GM12878 (cell line): Measurements from ENCODE around the gene SUCO. TPM values are rescaled to one million over a fixed set of nuclear protein-coding genes. Genes with fewer than 3 reads are reported as not detected.

Experiments used
- ATAC-seq: fragments of 200-7000 bp; cut with Tn5 transposase; 3 replicates; pipeline ENCODE4 v1.9.1; 2020; ENCODE audit warnings: mild to moderate bottlenecking, moderate library complexity
- BruUV-seq: library from RNA; stranded (reverse); fragments of 400-500 nt; replicated peaks from 2 replicates; lab custom pipeline; 2021; lab: Mats Ljungman, UMichigan
- CTCF ChIA-PET: fragments of 300-600 bp; sonication (Branson Sonifier 250); formaldehyde crosslinking; extraction: SDS; loops from one replicate; lab custom pipeline; 2021; ENCODE audit warnings: inconsistent platforms; lab: Yijun Ruan, JAX
- POLR2A ChIA-PET: fragments of 350-600 bp; formaldehyde crosslinking; extraction: SDS; loops from one replicate; lab custom pipeline; 2021; ENCODE audit warnings: inconsistent platforms; lab: Charles Lee
- RAD21 ChIA-PET: fragments of 300-600 bp; sonication (Branson Sonifier 250); formaldehyde crosslinking; loops from one replicate; lab custom pipeline; 2023; ENCODE audit warnings: antibody characterized with exemption; ENCODE audit not compliant: unreplicated experiment; lab: Charles Lee
- SMC1A ChIA-PET: fragments of 300-600 bp; sonication (Branson Sonifier 250); formaldehyde crosslinking; loops from one replicate; lab custom pipeline; 2023; ENCODE audit not compliant: unreplicated experiment, uncharacterized antibody; lab: Charles Lee
- DNase-seq: peaks from one replicate; pipeline ENCODE4 v3.0.0-alpha.2; 2011; ENCODE audit warnings: low read depth, low spot score
- FAIRE-seq: peaks from 3 replicates; lab custom pipeline; 2011; peaks lifted over from hg19 to GRCh38; lab: Jason Lieb, UNC
- H2AFZ ChIP-seq: 2 replicates; pipeline ENCODE4 v1.6.0; 2011; ENCODE audit warnings: low read depth, low read length, control low read depth; ENCODE audit not compliant: control insufficient read depth
- H3K27ac ChIP-seq: 2 replicates; pipeline ENCODE4 v1.5.1; 2011; ENCODE audit warnings: control low read depth; ENCODE audit not compliant: control insufficient read depth, insufficient read depth
- H3K27me3 ChIP-seq, 2 experiments: replicated peaks in 1 of 2; 2 replicates each; pipeline versions ENCODE4 v1.6.0 to v1.6.1; 2011; ENCODE audit warnings: low read length in 1 of 2; ENCODE audit not compliant: control insufficient read depth in 2 of 2, insufficient read depth in 2 of 2
- H3K36me3 ChIP-seq, 2 experiments: 2 replicates each; pipeline ENCODE4 v1.5.1; 2011; ENCODE audit warnings: low read length in 1 of 2; ENCODE audit not compliant: control insufficient read depth in 2 of 2, insufficient read depth in 2 of 2
- H3K4me1 ChIP-seq: 2 replicates; pipeline ENCODE4 v1.6.1; 2011; ENCODE audit warnings: mild to moderate bottlenecking, low read length, moderate library complexity, mixed read lengths; ENCODE audit not compliant: control insufficient read depth, insufficient read depth
- H3K4me2 ChIP-seq: 2 replicates; pipeline ENCODE4 v1.6.0; 2011; ENCODE audit warnings: control low read depth; ENCODE audit not compliant: control insufficient read depth, insufficient read depth
- H3K4me3 ChIP-seq: fragments of 200-600 bp; sonication (generic); 2 replicates; pipeline ENCODE4 v1.5.1; 2016
- H3K79me2 ChIP-seq: 2 replicates; pipeline ENCODE4 v1.6.0; 2011; ENCODE audit warnings: low read length; ENCODE audit not compliant: control insufficient read depth, insufficient read depth
- H3K9ac ChIP-seq: 2 replicates; pipeline ENCODE4 v1.8.0; 2011; ENCODE audit warnings: low read length, control low read depth, mixed read lengths; ENCODE audit not compliant: control insufficient read depth, insufficient read depth
- H3K9me3 ChIP-seq: replicated peaks from 3 replicates; pipeline ENCODE4 v1.5.1; 2011; ENCODE audit warnings: mild to moderate bottlenecking, low read length; ENCODE audit not compliant: control insufficient read depth, insufficient read depth
- H4K20me1 ChIP-seq: 2 replicates; pipeline ENCODE4 v1.6.0; 2011; ENCODE audit not compliant: control insufficient read depth, insufficient read depth
- HDAC6 ChIP-seq: fragments of 200-600 bp; sonication (generic); IDR thresholded peaks from one replicate; pipeline ENCODE4 v1.8.0; 2017; ENCODE audit warnings: antibody characterized with exemption; ENCODE audit not compliant: unreplicated experiment
- HDGF ChIP-seq: fragments of 450-650 bp; IDR thresholded peaks from 2 replicates; pipeline ENCODE4 v1.6.1; 2016; ENCODE audit warnings: antibody characterized with exemption
- MEF2A ChIP-seq: IDR thresholded peaks from 2 replicates; pipeline ENCODE4 v1.6.1; 2011; ENCODE audit warnings: low read depth, mild to moderate bottlenecking, low read length, moderate library complexity; ENCODE audit not compliant: insufficient read depth
- MTA2 ChIP-seq: fragments of 450-650 bp; IDR thresholded peaks from 2 replicates; pipeline ENCODE4 v1.6.1; 2016; ENCODE audit warnings: low read depth, mild to moderate bottlenecking, moderate library complexity
- MTA3 ChIP-seq: IDR thresholded peaks from 2 replicates; pipeline ENCODE4 v1.6.1; 2012; ENCODE audit warnings: low read length, inconsistent platforms, borderline replicate concordance
- NFYB ChIP-seq: IDR thresholded peaks from 2 replicates; pipeline ENCODE4 v1.6.1; 2011; ENCODE audit warnings: low read depth, mild to moderate bottlenecking, low read length, improper control_type of control experiment, moderate library complexity; ENCODE audit not compliant: insufficient read depth
- NR2C1 ChIP-seq: fragments of 450-650 bp; IDR thresholded peaks from 2 replicates; pipeline ENCODE4 v1.6.1; 2017; ENCODE audit warnings: antibody characterized with exemption, mild to moderate bottlenecking, moderate library complexity
- NR2F1 ChIP-seq: fragments of 450-650 bp; conservative IDR thresholded peaks from 2 replicates; pipeline ENCODE4 v1.6.1; 2017; ENCODE audit warnings: mild to moderate bottlenecking
- RCOR1 ChIP-seq: conservative IDR thresholded peaks from 2 replicates; pipeline ENCODE4 v1.6.1; 2012; ENCODE audit warnings: low read depth, low read length, improper control_type of control experiment
- ZNF274 ChIP-seq: IDR thresholded peaks from one replicate; pipeline ENCODE4 v1.8.0; 2011; ENCODE audit not compliant: insufficient read length, insufficient read depth
- ZZZ3 ChIP-seq: IDR thresholded peaks from 2 replicates; pipeline ENCODE4 v1.6.1; 2011; ENCODE audit warnings: low read depth; ENCODE audit not compliant: control insufficient read depth, insufficient read length
- WGBS: methylation state at CpG from one replicate; pipeline ENCODE4 v1.1.6; 2016; ENCODE audit warnings: low lambda C conversion rate; ENCODE audit not compliant: insufficient replicate concordance, insufficient coverage; ENCODE audit errors: missing lambda C conversion rate; 5-methylcytosine and 5-hydroxymethylcytosine counted together
- in situ Hi-C: fragments of 300-500 bp; cut with MboI; formaldehyde crosslinking; loops from 9 replicates; pipeline ENCODE4 v1.14.3; 2018; ENCODE audit warnings: mixed read lengths
- intact Hi-C: fragments of 100-400 bp; cut with micrococcal nuclease; formaldehyde crosslinking; loops from one replicate; pipeline ENCODE4 v1.14.2; 2022; ENCODE audit not compliant: unreplicated experiment
- polyA plus RNA-seq, 11 experiments: library from polyadenylated mRNA; depleted of rRNA in 4 of 11; unstranded in 6 of 11; stranded (reverse) in 5 of 11; fragments of >200 nt; fragmentation: Nextera tagmentation in 4 of 11; fragmentation: Illumina TruSeq in 1 of 11; extraction: Ambion mirVana in 4 of 11; extraction: Trizol in 1 of 11; gene quantifications; 1 replicate in 1 of 11; 2 replicates in 10 of 11; pipeline versions ENCODE4 v1.2.1 to v1.2.3, GENCODE V29; 2011 to 2016; ENCODE audit warnings: inconsistent platforms in 2 of 11, missing spikeins in 2 of 11, low read depth in 1 of 11
- total RNA-seq, 4 experiments: library from RNA; depleted of rRNA in 3 of 4; stranded (reverse); fragments of >200 nt in 3 of 4; fragmentation: Illumina TruSeq in 1 of 4; extraction: Trizol in 1 of 4; gene quantifications; 2 replicates each; pipeline versions ENCODE4 v1.2.1 to v1.2.3, GENCODE V29; 2013 to 2021
- TF ChIP-seq, protein P1 (sequence below): IDR thresholded peaks from 2 replicates; pipeline ENCODE4 v1.6.1; 2012; ENCODE audit warnings: improper control_type of control experiment, low read depth, low read length; ENCODE audit not compliant: insufficient replicate concordance

SUCO gene
- total and polyA plus RNA-seq, 10 of the 15 experiments (the other 5 are each of a cell fraction or from before 2014, with no cell fraction given), result 1.7 to 15.3 (median 8.4) TPM

GRCh38 chr1:172600615-172601014 is 67.7 kb downstream of the SUCO start (continued):
- TF ChIP-seq NR2C1, result no peak

GRCh38 chr1:172601046-172601630 is 68.2 kb downstream of the SUCO start:
- ChIA-PET CTCF (no interaction called here), RAD21 (no interaction called here)
- H3K79me2 ChIP-seq, result no peaks in the 10 kb centered on the region
- BruUV-seq, result no TSS peak
- no peaks in the 10 kb centered on the region for H3K4me1 ChIP-seq
- peaks cover 0 to 17% of the 10 kb centered on the region in 2 experiments; a peak in 1 of 4 replicates for H3K36me3 ChIP-seq
- TF ChIP-seq MTA3 (no peak), HDAC6 (no peak), HDGF (no peak), MTA2 (no peak), ZZZ3 (no peak)
- TF ChIP-seq, all 136 proteins: peak for 0
- no peak overlapping the region for H2AFZ ChIP-seq
- no peaks in the 10 kb centered on the region for H4K20me1 ChIP-seq
- H3K27me3 ChIP-seq, result no peaks in the 10 kb centered on the region
- H3K4me3 ChIP-seq, result no peak overlapping the region
- ATAC-seq, result no peak
- ChIA-PET POLR2A (no interaction called here), SMC1A (no interaction called here)
- no peak for DNase-seq
- in situ Hi-C loops (no loop called here), intact Hi-C loops (no loop called here)
- FAIRE-seq, result no peak
- 100% methylated on average over 6 of the region's 6 CpGs for WGBS
- no peak overlapping the region for H3K27ac ChIP-seq
- no peaks in the 10 kb centered on the region for H3K9me3 ChIP-seq
- no peak overlapping the region for H3K4me2 ChIP-seq
- H3K9ac ChIP-seq, result no peak overlapping the region

- ChIA-PET RAD21 (interaction anchor here (0.8 kb wide), 1 partner anchor 117 kb away, joined by 3 read pairs; no protein-coding TSS in a partner anchor), SMC1A (no interaction called here), POLR2A (no interaction called here), CTCF (no interaction called here)
- Histone ChIP-seq H3K27ac (no peak overlapping the region), H3K9ac (no peak overlapping the region), H4K20me1 (no peaks in the 10 kb centered on the region), H2AFZ (no peak overlapping the region), H3K79me2 (no peaks in the 10 kb centered on the region), H3K36me3 (peaks cover 0 to 17% of the 10 kb centered on the region in 2 experiments; a peak in 1 of 4 replicates), H3K9me3 (no peaks in the 10 kb centered on the region), H3K27me3 (no peaks in the 10 kb centered on the region), H3K4me1 (no peaks in the 10 kb centered on the region), H3K4me3 (no peak overlapping the region), H3K4me2 (no peak overlapping the region)
- in situ Hi-C loops (no loop called here), intact Hi-C loops (no loop called here)
- ATAC-seq, result no peak
- no TSS peak for BruUV-seq
- DNase-seq, result no peak
- FAIRE-seq, result no peak
- TF ChIP-seq NFYB (no peak), ZNF274 (no peak), MEF2A (no peak), RCOR1 (no peak), ZZZ3 (no peak), NR2F1 (no peak)
- TF ChIP-seq, protein P1, sequence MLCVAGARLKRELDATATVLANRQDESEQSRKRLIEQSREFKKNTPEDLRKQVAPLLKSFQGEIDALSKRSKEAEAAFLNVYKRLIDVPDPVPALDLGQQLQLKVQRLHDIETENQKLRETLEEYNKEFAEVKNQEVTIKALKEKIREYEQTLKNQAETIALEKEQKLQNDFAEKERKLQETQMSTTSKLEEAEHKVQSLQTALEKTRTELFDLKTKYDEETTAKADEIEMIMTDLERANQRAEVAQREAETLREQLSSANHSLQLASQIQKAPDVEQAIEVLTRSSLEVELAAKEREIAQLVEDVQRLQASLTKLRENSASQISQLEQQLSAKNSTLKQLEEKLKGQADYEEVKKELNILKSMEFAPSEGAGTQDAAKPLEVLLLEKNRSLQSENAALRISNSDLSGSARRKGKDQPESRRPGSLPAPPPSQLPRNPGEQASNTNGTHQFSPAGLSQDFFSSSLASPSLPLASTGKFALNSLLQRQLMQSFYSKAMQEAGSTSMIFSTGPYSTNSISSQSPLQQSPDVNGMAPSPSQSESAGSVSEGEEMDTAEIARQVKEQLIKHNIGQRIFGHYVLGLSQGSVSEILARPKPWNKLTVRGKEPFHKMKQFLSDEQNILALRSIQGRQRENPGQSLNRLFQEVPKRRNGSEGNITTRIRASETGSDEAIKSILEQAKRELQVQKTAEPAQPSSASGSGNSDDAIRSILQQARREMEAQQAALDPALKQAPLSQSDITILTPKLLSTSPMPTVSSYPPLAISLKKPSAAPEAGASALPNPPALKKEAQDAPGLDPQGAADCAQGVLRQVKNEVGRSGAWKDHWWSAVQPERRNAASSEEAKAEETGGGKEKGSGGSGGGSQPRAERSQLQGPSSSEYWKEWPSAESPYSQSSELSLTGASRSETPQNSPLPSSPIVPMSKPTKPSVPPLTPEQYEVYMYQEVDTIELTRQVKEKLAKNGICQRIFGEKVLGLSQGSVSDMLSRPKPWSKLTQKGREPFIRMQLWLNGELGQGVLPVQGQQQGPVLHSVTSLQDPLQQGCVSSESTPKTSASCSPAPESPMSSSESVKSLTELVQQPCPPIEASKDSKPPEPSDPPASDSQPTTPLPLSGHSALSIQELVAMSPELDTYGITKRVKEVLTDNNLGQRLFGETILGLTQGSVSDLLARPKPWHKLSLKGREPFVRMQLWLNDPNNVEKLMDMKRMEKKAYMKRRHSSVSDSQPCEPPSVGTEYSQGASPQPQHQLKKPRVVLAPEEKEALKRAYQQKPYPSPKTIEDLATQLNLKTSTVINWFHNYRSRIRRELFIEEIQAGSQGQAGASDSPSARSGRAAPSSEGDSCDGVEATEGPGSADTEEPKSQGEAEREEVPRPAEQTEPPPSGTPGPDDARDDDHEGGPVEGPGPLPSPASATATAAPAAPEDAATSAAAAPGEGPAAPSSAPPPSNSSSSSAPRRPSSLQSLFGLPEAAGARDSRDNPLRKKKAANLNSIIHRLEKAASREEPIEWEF, result no peak
Observed at GRCh38 chr1:172602706-172603105, 69.8 kb downstream of the SUCO start.
